ENCODE data around the gene HBZ. TPM values are rescaled to one million over a fixed set of nuclear protein-coding genes. Genes with fewer than 3 reads are reported as not detected.

Gene HBZ
- total and polyA plus RNA-seq, 2 of the 8 experiments (the other 6 are each of a cell fraction or from before 2014, with no cell fraction given), result 0.12 TPM; not detected in 1

GRCh38 chr16:177981-178667, 25.7 kb downstream of the HBZ start (continued):
- TF ChIP-seq TBP (IDR thresholded peaks at IDR 0.05; ENCODE audit: low read depth, low read length) (no peak), JUND (IDR thresholded peaks at IDR 0.05; ENCODE audit: low read length) (no peak)
